GM10847 (cell line): Measurements from ENCODE around the gene GAS5.

ENCODE experiments used
- POLR2A ChIP-seq: IDR thresholded peaks from 2 replicates; pipeline ENCODE4 v1.6.1; 2011; ENCODE audit not compliant: insufficient read length; ENCODE audit errors: extremely low read depth

GAS5 gene

GRCh38 chr1:173861731-173862145, 6.1 kb downstream of the GAS5 start:
- TF ChIP-seq POLR2A: no peak

GRCh38 chr1:173860065-173860464, 7.7 kb downstream of the GAS5 start:
- no peak for TF ChIP-seq POLR2A

GRCh38 chr1:173857363-173857917, 10.3 kb downstream of the GAS5 start:
- TF ChIP-seq POLR2A: no peak

- no peak for TF ChIP-seq POLR2A
Observed at GRCh38 chr1:173856903-173857302, 10.9 kb downstream of the GAS5 start.

- TF ChIP-seq POLR2A: no peak
Observed at GRCh38 chr1:173856014-173856413, 11.8 kb downstream of the GAS5 start.

- no peak for TF ChIP-seq POLR2A
Observed at GRCh38 chr1:173853074-173853473, 14.7 kb downstream of the GAS5 start.

- no peak for TF ChIP-seq POLR2A
Observed at GRCh38 chr1:173852105-173852504, 15.7 kb downstream of the GAS5 start.

GRCh38 chr1:173832748-173833147, 35.0 kb downstream of the GAS5 start:
- TF ChIP-seq POLR2A: no peak

GRCh38 chr1:173827611-173828010, 40.2 kb downstream of the GAS5 start:
- TF ChIP-seq POLR2A: no peak

- TF ChIP-seq POLR2A: peak; percentile 52
Observed at GRCh38 chr1:173824315-173825081, 43.3 kb downstream of the GAS5 start, which contains the start of the genes CENPL and DARS2. TSS of gene CENPL (minus strand) at chr1:173824883. CDS start at chr1:173811299, 13,584 bp downstream. TSS of gene DARS2 (plus strand) at chr1:173824673. CDS start at chr1:173825230, 557 bp downstream.

- TF ChIP-seq POLR2A: no peak
Observed at GRCh38 chr1:173823781-173824314, 43.9 kb downstream of the GAS5 start.

- TF ChIP-seq POLR2A: no peak
Observed at GRCh38 chr1:173821680-173822079, 46.1 kb downstream of the GAS5 start.

- no peak for TF ChIP-seq POLR2A
Observed at GRCh38 chr1:173818459-173818858, 49.3 kb downstream of the GAS5 start.
